OCI-LY3 (cell line): Measurements from ENCODE around the gene MBNL1.

Experiments
- EZH2phosphoT487 ChIP-seq: fragments of 200-600 bp; shearing (Covaris generic); IDR thresholded peaks from 2 replicates; pipeline ENCODE4 v1.6.1; 2018; ENCODE audit warnings: antibody characterized with exemption, mixed run types, low read depth
- TF ChIP-seq, protein P1 (sequence below): fragments of 200-600, 300-600 bp; sonication (generic); IDR thresholded peaks from 2 replicates; pipeline ENCODE4 v1.5.1; 2014; ENCODE audit warnings: antibody characterized with exemption, low read length, low read depth

DNA sequence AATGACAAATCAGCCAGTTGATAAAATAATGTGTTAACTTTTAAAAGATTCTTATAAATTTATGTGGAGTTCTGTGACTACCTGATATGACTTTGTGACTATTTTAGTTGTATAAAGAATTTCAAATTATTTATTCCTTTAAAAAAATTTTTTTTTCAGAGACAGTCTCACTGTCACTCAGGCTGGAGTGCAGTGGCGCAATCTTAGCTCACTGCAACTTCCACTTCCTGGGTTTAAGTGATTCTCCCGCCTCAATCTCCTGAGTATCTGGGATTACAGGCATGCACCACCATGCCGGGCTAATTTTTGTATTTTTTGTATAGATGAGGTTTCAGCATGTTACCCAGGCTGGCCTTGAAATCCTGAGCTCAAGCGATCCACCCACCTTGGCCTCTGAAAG is 48.5 kb downstream of the MBNL1 start:
- TF ChIP-seq, protein P1, sequence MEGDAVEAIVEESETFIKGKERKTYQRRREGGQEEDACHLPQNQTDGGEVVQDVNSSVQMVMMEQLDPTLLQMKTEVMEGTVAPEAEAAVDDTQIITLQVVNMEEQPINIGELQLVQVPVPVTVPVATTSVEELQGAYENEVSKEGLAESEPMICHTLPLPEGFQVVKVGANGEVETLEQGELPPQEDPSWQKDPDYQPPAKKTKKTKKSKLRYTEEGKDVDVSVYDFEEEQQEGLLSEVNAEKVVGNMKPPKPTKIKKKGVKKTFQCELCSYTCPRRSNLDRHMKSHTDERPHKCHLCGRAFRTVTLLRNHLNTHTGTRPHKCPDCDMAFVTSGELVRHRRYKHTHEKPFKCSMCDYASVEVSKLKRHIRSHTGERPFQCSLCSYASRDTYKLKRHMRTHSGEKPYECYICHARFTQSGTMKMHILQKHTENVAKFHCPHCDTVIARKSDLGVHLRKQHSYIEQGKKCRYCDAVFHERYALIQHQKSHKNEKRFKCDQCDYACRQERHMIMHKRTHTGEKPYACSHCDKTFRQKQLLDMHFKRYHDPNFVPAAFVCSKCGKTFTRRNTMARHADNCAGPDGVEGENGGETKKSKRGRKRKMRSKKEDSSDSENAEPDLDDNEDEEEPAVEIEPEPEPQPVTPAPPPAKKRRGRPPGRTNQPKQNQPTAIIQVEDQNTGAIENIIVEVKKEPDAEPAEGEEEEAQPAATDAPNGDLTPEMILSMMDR = no peak
- no peak for TF ChIP-seq EZH2phosphoT487
